ENCODE data around the gene GFOD2.

GRCh38 chr16:67723911-67724305 lies 4.8 kb upstream of the GFOD2 start:
- TF ChIP-seq CTCF (IDR thresholded peaks at IDR 0.05; ENCODE audit: poor library complexity) (no peak), EZH2phosphoT487 (IDR thresholded peaks at IDR 0.05; ENCODE audit: low read depth, severe bottlenecking, unreplicated experiment) (no peak)

All from hepatocyte (in vitro differentiated cells).